Uterus (tissue), 4 donors: Measurements from ENCODE around the gene MMP17. TPM values are rescaled to one million over a fixed set of nuclear protein-coding genes. Genes with fewer than 3 reads are reported as not detected.

Experiments
- DNase-seq, 2 donors: peaks; one replicate each; pipeline ENCODE4 v3.0.0-alpha.2; 2019 to 2020
- H3K27ac ChIP-seq, 2 donors: fragments of 200-600 bp; sonication (generic); 1 replicate in 1 of 2; 2 replicates in 1 of 2; pipeline ENCODE4 v1.5.1; 2016 to 2018
- H3K27me3 ChIP-seq, 2 donors: fragments of 200-600 bp; sonication (generic); one replicate each; pipeline ENCODE4 v1.5.1; 2018 to 2019; ENCODE audit warnings: control low read depth in 1 of 2
- H3K36me3 ChIP-seq, 2 donors: fragments of 200-600 bp; sonication (generic); one replicate each; pipeline ENCODE4 v1.5.1; 2019; ENCODE audit warnings: control low read depth in 1 of 2
- H3K4me1 ChIP-seq, 2 donors: fragments of 200-600 bp; sonication (generic); one replicate each; pipeline ENCODE4 v1.5.1; 2018 to 2019; ENCODE audit warnings: control low read depth in 1 of 2
- H3K4me3 ChIP-seq, 2 donors: fragments of 200-600 bp; sonication (generic); 1 replicate in 1 of 2; 2 replicates in 1 of 2; pipeline ENCODE4 v1.5.1; 2018 to 2019; ENCODE audit warnings: mild to moderate bottlenecking in 1 of 2
- H3K9me3 ChIP-seq, 2 donors: fragments of 200-600 bp; sonication (generic); one replicate each; pipeline ENCODE4 v1.5.1; 2019; ENCODE audit warnings: control low read depth in 1 of 2
- POLR2A ChIP-seq, 2 donors: fragments of 450-650 bp; IDR thresholded peaks; one replicate each; pipeline ENCODE4 v1.6.1; 2016; ENCODE audit warnings: antibody characterized with exemption in 2 of 2, mild to moderate bottlenecking in 1 of 2, moderate library complexity in 1 of 2
- intact Hi-C: fragments of 100-400 bp; cut with DNase I; formaldehyde crosslinking; loops from one replicate; pipeline ENCODE4 v1.15.1; 2023; ENCODE audit warnings: low total_unique reads
- total RNA-seq, 4 donors: library from RNA; depleted of rRNA in 3 of 4; stranded (reverse); fragments of >200 nt in 3 of 4; gene quantifications; one replicate each; pipeline versions ENCODE4 v1.1.0 to v1.2.4, GENCODE V29; 2014 to 2023
- TF ChIP-seq, protein P1 (sequence below), 4 experiments: fragments of 200-600 bp in 2 of 4; fragments of 450-650 bp in 2 of 4; sonication (generic) in 2 of 4; IDR thresholded peaks; one replicate each; pipeline ENCODE4 v1.5.1; 2016 to 2019; ENCODE audit warnings: antibody characterized with exemption in 4 of 4, mild to moderate bottlenecking in 2 of 4, moderate library complexity in 1 of 4
- donor health status: DM: yes; HTN: yes; CAD: no.

Gene MMP17
- total RNA-seq, 4 donors from 2014 or later: 0.26 to 17.4 (median 5.0) TPM

- no peak for DNase-seq
- Histone ChIP-seq H3K9me3 (no peaks in the 10 kb centered on the region), H3K4me1 (no peaks in the 10 kb centered on the region), H3K36me3 (no peaks in the 10 kb centered on the region), H3K27me3 (no peaks in the 10 kb centered on the region), H3K4me3 (no peak overlapping the region), H3K27ac (no peak overlapping the region)
- intact Hi-C loops: no loop called here
- TF ChIP-seq, protein P1, sequence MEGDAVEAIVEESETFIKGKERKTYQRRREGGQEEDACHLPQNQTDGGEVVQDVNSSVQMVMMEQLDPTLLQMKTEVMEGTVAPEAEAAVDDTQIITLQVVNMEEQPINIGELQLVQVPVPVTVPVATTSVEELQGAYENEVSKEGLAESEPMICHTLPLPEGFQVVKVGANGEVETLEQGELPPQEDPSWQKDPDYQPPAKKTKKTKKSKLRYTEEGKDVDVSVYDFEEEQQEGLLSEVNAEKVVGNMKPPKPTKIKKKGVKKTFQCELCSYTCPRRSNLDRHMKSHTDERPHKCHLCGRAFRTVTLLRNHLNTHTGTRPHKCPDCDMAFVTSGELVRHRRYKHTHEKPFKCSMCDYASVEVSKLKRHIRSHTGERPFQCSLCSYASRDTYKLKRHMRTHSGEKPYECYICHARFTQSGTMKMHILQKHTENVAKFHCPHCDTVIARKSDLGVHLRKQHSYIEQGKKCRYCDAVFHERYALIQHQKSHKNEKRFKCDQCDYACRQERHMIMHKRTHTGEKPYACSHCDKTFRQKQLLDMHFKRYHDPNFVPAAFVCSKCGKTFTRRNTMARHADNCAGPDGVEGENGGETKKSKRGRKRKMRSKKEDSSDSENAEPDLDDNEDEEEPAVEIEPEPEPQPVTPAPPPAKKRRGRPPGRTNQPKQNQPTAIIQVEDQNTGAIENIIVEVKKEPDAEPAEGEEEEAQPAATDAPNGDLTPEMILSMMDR (IDR thresholded peaks at IDR 0.05): no peak
- TF ChIP-seq POLR2A (IDR thresholded peaks at IDR 0.05): no peak
Observed at GRCh38 chr12:131848753-131849152, 20.6 kb downstream of the MMP17 start.

DNA sequence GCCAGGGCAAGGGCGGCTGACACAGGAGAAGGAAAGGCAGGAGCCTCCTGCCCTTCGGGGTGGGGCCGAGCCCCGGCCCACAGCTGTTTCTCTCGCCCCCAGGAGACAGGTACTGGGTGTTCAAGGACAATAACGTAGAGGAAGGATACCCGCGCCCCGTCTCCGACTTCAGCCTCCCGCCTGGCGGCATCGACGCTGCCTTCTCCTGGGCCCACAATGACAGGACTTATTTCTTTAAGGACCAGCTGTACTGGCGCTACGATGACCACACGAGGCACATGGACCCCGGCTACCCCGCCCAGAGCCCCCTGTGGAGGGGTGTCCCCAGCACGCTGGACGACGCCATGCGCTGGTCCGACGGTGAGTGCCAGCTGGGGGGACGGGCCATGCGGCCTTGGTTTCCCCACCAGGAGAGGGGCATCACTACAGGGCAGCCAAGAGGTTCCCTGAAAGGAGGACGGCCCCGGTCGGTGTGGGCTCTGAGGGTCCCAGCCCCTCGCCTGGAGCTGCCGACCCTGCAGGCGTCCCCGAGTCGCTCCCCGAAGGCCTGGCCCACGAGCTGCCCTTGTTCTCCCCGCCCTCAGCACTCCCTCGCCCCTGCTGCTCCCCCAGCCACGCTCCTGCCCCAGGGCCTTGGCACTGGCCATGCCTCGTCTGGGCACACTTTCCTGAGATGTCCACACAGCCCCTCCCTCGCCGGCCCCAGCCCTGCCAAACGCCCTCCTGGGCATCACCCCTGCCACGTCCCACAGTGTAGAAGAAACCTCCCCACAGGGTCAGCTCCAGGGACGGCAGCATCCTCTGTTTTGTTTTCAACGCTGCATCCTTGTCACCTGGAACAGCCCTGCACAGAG lies 21.7 kb downstream of the MMP17 start:
- Histone ChIP-seq H3K4me1 (no peaks in the 10 kb centered on the region), H3K36me3 (no peaks in the 10 kb centered on the region)
- intact Hi-C loops: no loop called here

GRCh38 chr12:131850856-131851559 lies 22.8 kb downstream of the MMP17 start:
- intact Hi-C loops: no loop called here
- Histone ChIP-seq H3K9me3 (no peaks in the 10 kb centered on the region), H3K27me3 (no peaks in the 10 kb centered on the region), H3K27ac (no peak overlapping the region), H3K4me3 (no peak overlapping the region), H3K36me3 (no peaks in the 10 kb centered on the region), H3K4me1 (no peaks in the 10 kb centered on the region)
- DNase-seq: no peak
- TF ChIP-seq, protein P1 (IDR thresholded peaks at IDR 0.05): peak; percentile 41 to 76 (median 54)
- TF ChIP-seq POLR2A (IDR thresholded peaks at IDR 0.05): no peak

More for the DNA sequence above, 21.7 kb downstream of the MMP17 start:
- H3K4me3 ChIP-seq: no peak overlapping the region
- no peak overlapping the region for H3K27ac ChIP-seq
- H3K27me3 ChIP-seq: no peaks in the 10 kb centered on the region
- no peaks in the 10 kb centered on the region for H3K9me3 ChIP-seq
- TF ChIP-seq, protein P1 (IDR thresholded peaks at IDR 0.05): no peak
- TF ChIP-seq POLR2A (IDR thresholded peaks at IDR 0.05): no peak
- no peak for DNase-seq

- H3K9me3 ChIP-seq: no peaks in the 10 kb centered on the region
- DNase-seq: no peak
- intact Hi-C loops: no loop called here
- no peaks in the 10 kb centered on the region for H3K36me3 ChIP-seq
- H3K27me3 ChIP-seq: no peaks in the 10 kb centered on the region
- TF ChIP-seq, protein P1 (IDR thresholded peaks at IDR 0.05): no peak
- no peak for TF ChIP-seq POLR2A (IDR thresholded peaks at IDR 0.05)
- no peak overlapping the region for H3K4me3 ChIP-seq
- no peaks in the 10 kb centered on the region for H3K4me1 ChIP-seq
- no peak overlapping the region for H3K27ac ChIP-seq
Observed at GRCh38 chr12:131851741-131852550, 23.8 kb downstream of the MMP17 start.
